ENCODE data around the gene REM1. TPM values are rescaled to one million over a fixed set of nuclear protein-coding genes. Genes with fewer than 3 reads are reported as not detected.

REM1 gene
- total and polyA plus RNA-seq, 2 of the 13 experiments (the other 11 are each of a cell fraction or from before 2014, with no cell fraction given): not detected

GRCh38 chr20:31449511-31450414, 25.3 kb upstream of the REM1 start (continued):
- no peak for TF ChIP-seq ZNF235 (CRISPR knock-in tag; IDR thresholded peaks at IDR 0.05; ENCODE audit: borderline replicate concordance)
- TF ChIP-seq RNF219 (CRISPR knock-in tag; IDR thresholded peaks at IDR 0.05): no peak
- TF ChIP-seq SKIL (CRISPR knock-in tag; IDR thresholded peaks at IDR 0.05; ENCODE audit: borderline replicate concordance): no peak
- no peak for TF ChIP-seq ZNF562 (CRISPR knock-in tag; IDR thresholded peaks at IDR 0.05; ENCODE audit: borderline replicate concordance)
- TF ChIP-seq ZNF619 (CRISPR knock-in tag; IDR thresholded peaks at IDR 0.05): no peak
- TF ChIP-seq SAP130 (CRISPR knock-in tag; IDR thresholded peaks at IDR 0.05; ENCODE audit: low read depth): 0 out of 2 replicates have a peak, but pooled peaks have one; percentile 37
- TF ChIP-seq SOX13 (IDR thresholded peaks at IDR 0.05): no peak
- TF ChIP-seq SOX13 (CRISPR knock-in tag; conservative IDR thresholded peaks at IDR 0.05 in 1 of 2, IDR thresholded peaks at IDR 0.05 in 1 of 2): peak in 1 of 2 experiments; percentile 89; a peak in 2 of 4 replicates
- peak; percentile 46; the same call in 1 of the 2 replicates for TF ChIP-seq HDAC2 (CRISPR knock-in tag; IDR thresholded peaks at IDR 0.05)
- TF ChIP-seq ZC3H4 (CRISPR knock-in tag; IDR thresholded peaks at IDR 0.05; ENCODE audit: borderline replicate concordance): no peak
- TF ChIP-seq ZNF441 (CRISPR knock-in tag; IDR thresholded peaks at IDR 0.05; ENCODE audit: borderline replicate concordance): no peak
- TF ChIP-seq TFAP4 (IDR thresholded peaks at IDR 0.05; ENCODE audit: borderline replicate concordance, low read depth): peak; percentile 62; the same call in 1 of the 2 replicates
- no peak for TF ChIP-seq SETDB1 (CRISPR knock-in tag; IDR thresholded peaks at IDR 0.05; ENCODE audit: borderline replicate concordance)
- TF ChIP-seq TBX2 (CRISPR knock-in tag; IDR thresholded peaks at IDR 0.05; ENCODE audit: borderline replicate concordance): peak; percentile 50
- no peak for TF ChIP-seq ZFP1 (CRISPR knock-in tag; IDR thresholded peaks at IDR 0.05)
- no peak for TF ChIP-seq TARDBP (CRISPR knock-in tag; IDR thresholded peaks at IDR 0.05)
- TF ChIP-seq SMARCE1 (IDR thresholded peaks at IDR 0.05; ENCODE audit: borderline replicate concordance): no peak
- TF ChIP-seq WIZ (CRISPR knock-in tag; IDR thresholded peaks at IDR 0.05): no peak
- TF ChIP-seq RNF2 (conservative IDR thresholded peaks at IDR 0.05; ENCODE audit: low read depth): no peak
- no peak for TF ChIP-seq ZNF839 (CRISPR knock-in tag; IDR thresholded peaks at IDR 0.05; ENCODE audit: borderline replicate concordance)

Data from HepG2 (cell line).